Esophagus squamous epithelium (tissue), 5 donors: ENCODE results near the gene RALGPS1. TPM values are rescaled to one million over a fixed set of nuclear protein-coding genes. Genes with fewer than 3 reads are reported as not detected.

Experiments
- DNase-seq: peaks from one replicate; lab custom pipeline; 2025; lab: John Stamatoyannopoulos, UW
- H3K27ac ChIP-seq, 4 donors: fragments of 200-600 bp; sonication (generic); one replicate each; pipeline ENCODE4 v1.5.1; 2016 to 2019; ENCODE audit warnings: mild to moderate bottlenecking in 1 of 4
- H3K27me3 ChIP-seq, 4 donors: fragments of 200-600 bp; sonication (generic); 1 replicate in 3 of 4; 2 replicates in 1 of 4; pipeline versions ENCODE4 v1.5.1 to v1.6.0; 2017 to 2021; ENCODE audit warnings: antibody characterized with exemption in 1 of 4
- H3K36me3 ChIP-seq, 3 donors: fragments of 200-600 bp; sonication (generic); one replicate each; pipeline ENCODE4 v1.5.1; 2016 to 2019
- H3K4me1 ChIP-seq, 3 donors: fragments of 200-600 bp; sonication (generic); one replicate each; pipeline ENCODE4 v1.5.1; 2017 to 2019
- H3K4me3 ChIP-seq, 4 donors: fragments of 200-600 bp; sonication (generic); 1 replicate in 3 of 4; 2 replicates in 1 of 4; pipeline ENCODE4 v1.5.1; 2016 to 2019; ENCODE audit warnings: mild to moderate bottlenecking in 2 of 4, moderate library complexity in 1 of 4
- H3K9me3 ChIP-seq, 3 donors: fragments of 200-600 bp; sonication (generic); one replicate each; pipeline ENCODE4 v1.5.1; 2016 to 2019
- CTCF ChIP-seq, 6 experiments: fragments of 450-650 bp in 4 of 6; fragments of 200-600 bp in 2 of 6; sonication (generic) in 2 of 6; IDR thresholded peaks; one replicate each; pipeline ENCODE4 v1.5.1; 2016 to 2019; ENCODE audit warnings: antibody characterized with exemption in 6 of 6, mild to moderate bottlenecking in 4 of 6, moderate library complexity in 4 of 6
- POLR2A ChIP-seq, 4 donors: fragments of 450-650 bp; IDR thresholded peaks; one replicate each; pipeline ENCODE4 v1.6.1; 2017; ENCODE audit warnings: antibody characterized with exemption in 4 of 4, mild to moderate bottlenecking in 4 of 4, moderate library complexity in 3 of 4
- WGBS, 2 donors: methylation state at CpG; one replicate each; pipeline ENCODE4 v1.1.5; 2018; 5-methylcytosine and 5-hydroxymethylcytosine counted together
- intact Hi-C: fragments of 100-400 bp; cut with DNase I; formaldehyde crosslinking; loops from one replicate; pipeline ENCODE4 v1.15.0; 2022
- total RNA-seq, 4 donors: library from RNA; depleted of rRNA; stranded (reverse); fragments of >200 nt; gene quantifications; one replicate each; pipeline ENCODE4 v1.1.0, GENCODE V29; 2016
- donor health status: DM: yes; HTN: yes; CAD: no.

The RALGPS1 gene
- total RNA-seq, 4 donors from 2014 or later = 3.0 to 16.4 (median 10.6) TPM

GRCh38 chr9:127189628-127190027 lies 275.0 kb downstream of the RALGPS1 start:
- no peak for TF ChIP-seq CTCF (IDR thresholded peaks at IDR 0.05)
- TF ChIP-seq POLR2A (IDR thresholded peaks at IDR 0.05) = no peak
- H3K36me3 ChIP-seq = no peaks in the 10 kb centered on the region
- H3K9me3 ChIP-seq = no peaks in the 10 kb centered on the region
- no peak overlapping the region for H3K4me3 ChIP-seq
- intact Hi-C loops = loop anchor here (5.0 kb wide), 1 partner anchor 227 kb away; no protein-coding TSS in a partner anchor
- H3K27me3 ChIP-seq = no peaks in the 10 kb centered on the region
- peaks cover 14 to 52% (median 36%) of the 10 kb centered on the region in 3 donors for H3K4me1 ChIP-seq
- 38 to 44% methylated on average over 1 to 2 of the region's 5 CpGs for WGBS, 2 donors
- H3K27ac ChIP-seq = peak overlapping the region in 1 of 4 donors; percentile 86
- DNase-seq = no peak

- Histone ChIP-seq H3K9me3 (no peaks in the 10 kb centered on the region), H3K27ac (no peak overlapping the region), H3K27me3 (no peaks in the 10 kb centered on the region), H3K4me3 (no peak overlapping the region), H3K36me3 (no peaks in the 10 kb centered on the region), H3K4me1 (peaks cover 6 to 49% (median 24%) of the 10 kb centered on the region in 3 donors)
- no peak for DNase-seq
- intact Hi-C loops = loop anchor here (5.0 kb wide), 1 partner anchor 230 kb away; no protein-coding TSS in a partner anchor
- TF ChIP-seq CTCF (IDR thresholded peaks at IDR 0.05) = no peak
- TF ChIP-seq POLR2A (IDR thresholded peaks at IDR 0.05) = no peak
- WGBS, 2 donors = 84 to 90% methylated on average over 3 of the region's 3 CpGs
Measured at GRCh38 chr9:127192744-127193143, 278.2 kb downstream of the RALGPS1 start.

- DNase-seq = no peak
- H3K36me3 ChIP-seq = no peaks in the 10 kb centered on the region
- H3K9me3 ChIP-seq = no peaks in the 10 kb centered on the region
- 71 to 89% methylated on average over 1 of the region's 1 CpG for WGBS, 2 donors
- no peaks in the 10 kb centered on the region for H3K27me3 ChIP-seq
- H3K27ac ChIP-seq = no peak overlapping the region
- peaks cover 2 to 49% (median 23%) of the 10 kb centered on the region in 3 donors for H3K4me1 ChIP-seq
- intact Hi-C loops = loop anchor here (5.0 kb wide), 1 partner anchor 231 kb away; no protein-coding TSS in a partner anchor
- no peak overlapping the region for H3K4me3 ChIP-seq
- TF ChIP-seq CTCF (IDR thresholded peaks at IDR 0.05) = no peak
- no peak for TF ChIP-seq POLR2A (IDR thresholded peaks at IDR 0.05)
Measured at GRCh38 chr9:127193483-127193882, 278.9 kb downstream of the RALGPS1 start.

GRCh38 chr9:127194881-127195713 lies 280.5 kb downstream of the RALGPS1 start:
- H3K4me3 ChIP-seq = no peak overlapping the region
- no peaks in the 10 kb centered on the region for H3K27me3 ChIP-seq
- no peaks in the 10 kb centered on the region for H3K9me3 ChIP-seq
- no peaks in the 10 kb centered on the region for H3K36me3 ChIP-seq
- intact Hi-C loops = loop anchor here (5.0 kb wide), 2 partner anchors 73 to 233 kb away; partner anchors contain the start of gene ANGPTL2
- no peak overlapping the region for H3K27ac ChIP-seq
- no peak for DNase-seq
- WGBS, 2 donors = 65 to 75% methylated on average over 5 to 7 of the region's 12 CpGs
- TF ChIP-seq CTCF (IDR thresholded peaks at IDR 0.05) (peak in 3 of 6 experiments; percentile 20 to 60 (median 36)), POLR2A (IDR thresholded peaks at IDR 0.05) (no peak)
- H3K4me1 ChIP-seq = peaks cover 7 to 49% (median 33%) of the 10 kb centered on the region in 3 donors
